Neural progenitor cell (in vitro differentiated cells): Measurements from ENCODE around the gene ZFAND2B. TPM values are rescaled to one million over a fixed set of nuclear protein-coding genes. Genes with fewer than 3 reads are reported as not detected.

Experiments used
- DNase-seq: peaks from one replicate; pipeline ENCODE4 v3.0.0-alpha.2; 2016; ENCODE audit warnings: low spot score
- H2AFZ ChIP-seq: fragments of 200-600 bp; sonication (generic); replicated peaks from 2 replicates; pipeline ENCODE4 v1.6.1; 2016; ENCODE audit warnings: antibody characterized with exemption
- H3F3A ChIP-seq: fragments of 200-600 bp; sonication (generic); 2 replicates; pipeline ENCODE4 v1.6.1; 2016; ENCODE audit warnings: antibody characterized with exemption, low read depth
- H3K27ac ChIP-seq: fragments of 200-600 bp; sonication (generic); 2 replicates; pipeline ENCODE4 v1.5.1; 2016; ENCODE audit warnings: mild to moderate bottlenecking
- H3K27me3 ChIP-seq: fragments of 200-600 bp; sonication (generic); 2 replicates; pipeline ENCODE4 v1.6.1; 2016; ENCODE audit warnings: mild to moderate bottlenecking, moderate library complexity
- H3K36me3 ChIP-seq: fragments of 200-600 bp; sonication (generic); 2 replicates; pipeline ENCODE4 v1.5.1; 2016
- H3K4me1 ChIP-seq: fragments of 200-600 bp; sonication (generic); 2 replicates; pipeline ENCODE4 v1.6.1; 2016; ENCODE audit warnings: mixed run types
- H3K4me2 ChIP-seq: fragments of 200-600 bp; sonication (generic); 2 replicates; pipeline ENCODE4 v1.6.1; 2016
- H3K4me3 ChIP-seq: fragments of 200-600 bp; sonication (generic); 2 replicates; pipeline ENCODE4 v1.5.1; 2016
- H3K79me2 ChIP-seq: fragments of 200-600 bp; sonication (generic); 2 replicates; pipeline ENCODE4 v1.6.1; 2016; ENCODE audit warnings: low read depth
- H3K9ac ChIP-seq: fragments of 200-600 bp; sonication (generic); 2 replicates; pipeline ENCODE4 v1.6.1; 2016
- H3K9me3 ChIP-seq: fragments of 200-600 bp; sonication (generic); 2 replicates; pipeline ENCODE4 v1.5.1; 2016; ENCODE audit warnings: low read depth
- H4K20me1 ChIP-seq: fragments of 200-600 bp; sonication (generic); 2 replicates; pipeline ENCODE4 v1.6.1; 2016; ENCODE audit warnings: low read depth
- H3K27ac Mint-ChIP-seq: 3 replicates; pipeline ENCODE4 v1.8.0; 2021; ENCODE audit warnings: mixed read lengths
- H3K27me3 Mint-ChIP-seq: 2 replicates; pipeline ENCODE4 v1.8.0; 2022; ENCODE audit warnings: low read depth, mild to moderate bottlenecking, inconsistent platforms, moderate library complexity, mixed read lengths; ENCODE audit not compliant: insufficient read depth
- H3K36me3 Mint-ChIP-seq: 3 replicates; pipeline ENCODE4 v1.8.0; 2021; ENCODE audit warnings: mixed read lengths
- H3K4me1 Mint-ChIP-seq: 3 replicates; pipeline ENCODE4 v1.8.0; 2021; ENCODE audit warnings: mixed read lengths
- H3K4me3 Mint-ChIP-seq: 3 replicates; pipeline ENCODE4 v1.8.0; 2021; ENCODE audit warnings: mild to moderate bottlenecking, moderate library complexity, mixed read lengths
- H3K9me3 Mint-ChIP-seq: 3 replicates; pipeline ENCODE4 v1.8.0; 2020; ENCODE audit warnings: mixed read lengths
- CTCF ChIP-seq: fragments of 200-600 bp; sonication (generic); IDR thresholded peaks from 2 replicates; pipeline ENCODE4 v1.5.1; 2017; ENCODE audit warnings: antibody characterized with exemption, mild to moderate bottlenecking
- EZH2 ChIP-seq: fragments of 200-600 bp; sonication (generic); IDR thresholded peaks from 2 replicates; pipeline ENCODE4 v1.6.1; 2017; ENCODE audit warnings: antibody characterized with exemption, mild to moderate bottlenecking, moderate library complexity
- EZH2phosphoT487 ChIP-seq: fragments of 200-600 bp; sonication (generic); IDR thresholded peaks from 2 replicates; pipeline ENCODE4 v1.6.1; 2017; ENCODE audit warnings: antibody characterized with exemption
- total RNA-seq: library from RNA; depleted of rRNA; stranded (reverse); fragments of >200 nt; gene quantifications from 2 replicates; pipeline ENCODE4 v1.2.3, GENCODE V29; 2015; ENCODE audit warnings: low replicate concordance

ZFAND2B gene
- total RNA-seq, 1 donor from 2014 or later = 13.6 TPM

- Histone ChIP-seq H2AFZ (peak within 1 kb of the TSS; percentile 90), H3F3A (peaks cover 11% of the 10 kb centered on the region), H3K36me3 (no peaks in the 10 kb centered on the region), H3K4me2 (peak within 1 kb of the TSS; percentile 95), H3K27ac (peak within 1 kb of the TSS; percentile 32), H3K27me3 (no peaks in the 10 kb centered on the region), H4K20me1 (peaks cover 4% of the 10 kb centered on the region), H3K4me3 (peak within 1 kb of the TSS; percentile 76), H3K9ac (peak within 1 kb of the TSS; percentile 61), H3K9me3 (no peaks in the 10 kb centered on the region), H3K79me2 (peaks cover 37% of the 10 kb centered on the region), H3K4me1 (peaks cover 12% of the 10 kb centered on the region)
- H3K4me3 Mint-ChIP-seq = peak within 1 kb of the TSS; percentile 97
- peak; percentile 100 for DNase-seq
- no peaks in the 10 kb centered on the region for H3K9me3 Mint-ChIP-seq
- peaks cover 20% of the 10 kb centered on the region for H3K36me3 Mint-ChIP-seq
- peaks cover 26% of the 10 kb centered on the region for H3K4me1 Mint-ChIP-seq
- peak within 1 kb of the TSS; percentile 59 for H3K27ac Mint-ChIP-seq
- TF ChIP-seq EZH2 (no peak), CTCF (no peak), EZH2phosphoT487 (peak; percentile 54)
- no peaks in the 10 kb centered on the region for H3K27me3 Mint-ChIP-seq
Measured at GRCh38 chr2:219229305-219230058, 22.9 kb downstream of the ZFAND2B start, which contains the start of the genes ANKZF1 and ATG9A. Gene ANKZF1 (plus strand): TSS chr2:219229806. CDS start chr2:219230258, 452 bp downstream. Gene ATG9A (minus strand): TSS chr2:219229636. CDS start chr2:219228024, 1,612 bp downstream.

GRCh38 chr2:219230059-219230540 is 23.5 kb downstream of the ZFAND2B start:
- Mint-ChIP-seq H3K27ac (peak overlapping the region; percentile 59), H3K9me3 (no peaks in the 10 kb centered on the region), H3K36me3 (peaks cover 18% of the 10 kb centered on the region), H3K4me1 (peaks cover 26% of the 10 kb centered on the region), H3K4me3 (peak overlapping the region; percentile 97), H3K27me3 (no peaks in the 10 kb centered on the region)
- TF ChIP-seq EZH2 (no peak), CTCF (no peak), EZH2phosphoT487 (no peak)
- Histone ChIP-seq H4K20me1 (peaks cover 4% of the 10 kb centered on the region), H3K9me3 (no peaks in the 10 kb centered on the region), H3K27ac (peak overlapping the region; percentile 32), H3K9ac (peak overlapping the region; percentile 48), H3K4me3 (peak overlapping the region; percentile 76), H3K27me3 (no peaks in the 10 kb centered on the region), H3K4me2 (peak overlapping the region; percentile 91), H3K4me1 (peaks cover 12% of the 10 kb centered on the region), H3F3A (peaks cover 11% of the 10 kb centered on the region), H3K36me3 (no peaks in the 10 kb centered on the region), H3K79me2 (peaks cover 37% of the 10 kb centered on the region), H2AFZ (peak overlapping the region; percentile 27)
- DNase-seq = peak; percentile 68

GRCh38 chr2:219234331-219234730 is 27.7 kb downstream of the ZFAND2B start:
- H3K27me3 ChIP-seq = no peaks in the 10 kb centered on the region
- no peak overlapping the region for H3K4me3 Mint-ChIP-seq
- no peaks in the 10 kb centered on the region for H3K9me3 ChIP-seq
- no peak overlapping the region for H3K27ac ChIP-seq
- peaks cover 30% of the 10 kb centered on the region for H3K36me3 Mint-ChIP-seq
- H3K36me3 ChIP-seq = no peaks in the 10 kb centered on the region
- no peak overlapping the region for H3K9ac ChIP-seq
- no peak for TF ChIP-seq CTCF
- TF ChIP-seq EZH2 = no peak
- no peak for TF ChIP-seq EZH2phosphoT487
- peaks cover 11% of the 10 kb centered on the region for H3K4me1 Mint-ChIP-seq
- peaks cover 11% of the 10 kb centered on the region for H3F3A ChIP-seq
- no peak overlapping the region for H3K4me2 ChIP-seq
- peaks cover 2% of the 10 kb centered on the region for H3K27me3 Mint-ChIP-seq
- no peaks in the 10 kb centered on the region for H4K20me1 ChIP-seq
- no peak overlapping the region for H3K27ac Mint-ChIP-seq
- H2AFZ ChIP-seq = no peak overlapping the region
- DNase-seq = no peak
- H3K9me3 Mint-ChIP-seq = no peaks in the 10 kb centered on the region
- H3K4me1 ChIP-seq = peaks cover 4% of the 10 kb centered on the region
- no peak overlapping the region for H3K4me3 ChIP-seq
- H3K79me2 ChIP-seq = peaks cover 19% of the 10 kb centered on the region
